ENCODE measurements around the gene SYNJ2. TPM values are rescaled to one million over a fixed set of nuclear protein-coding genes. Genes with fewer than 3 reads are reported as not detected.

The SYNJ2 gene
- total and polyA plus RNA-seq, 2 experiments from 2014 or later = 2.8 to 5.6 TPM

DNA sequence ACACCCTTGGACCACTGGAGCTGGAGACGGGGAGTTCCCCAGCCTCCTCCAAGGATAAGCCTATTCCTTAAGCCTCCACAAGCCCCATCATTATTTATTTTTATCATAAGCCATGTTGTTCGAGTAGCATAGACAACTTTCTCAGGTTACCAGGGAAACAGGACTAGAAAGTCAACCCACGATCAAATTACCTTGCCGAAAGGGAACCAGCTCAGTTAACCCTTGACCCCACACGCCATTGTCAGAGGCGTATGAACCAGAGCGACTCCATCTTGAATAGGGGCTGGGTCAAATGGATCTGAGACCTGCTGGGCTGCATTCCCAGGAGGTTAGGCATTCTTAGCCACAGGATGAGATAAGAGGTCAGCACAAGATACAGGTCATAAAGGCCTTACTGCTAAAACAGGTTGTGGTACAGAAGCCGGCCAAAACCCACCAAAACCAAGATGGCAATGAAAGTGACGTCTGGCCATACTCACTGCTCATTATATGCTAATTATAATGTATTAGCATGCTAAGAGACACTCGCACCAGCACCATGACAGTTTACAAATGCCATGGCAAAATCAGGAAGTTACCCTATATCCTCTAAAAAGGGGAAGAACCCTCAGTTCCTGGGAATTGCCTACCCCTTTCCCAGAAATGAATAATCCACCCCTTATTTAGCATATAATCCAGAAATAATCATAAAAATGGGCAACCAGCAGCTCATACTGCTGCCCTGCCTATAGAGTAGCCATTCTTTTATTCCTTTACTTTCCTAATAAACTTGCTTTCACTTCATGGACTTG lies 22.4 kb downstream of the SYNJ2 start:
- no peak overlapping the region for H3K27ac Mint-ChIP-seq
- H4K20me1 ChIP-seq (replicated peaks; ENCODE audit: insufficient read depth) = no peaks in the 10 kb centered on the region

More for the DNA sequence above, 22.4 kb downstream of the SYNJ2 start:
- no peak overlapping the region for H3K4me2 ChIP-seq
- DNase-seq (ENCODE audit: low spot score) = no peak
- Mint-ChIP-seq H3K4me1 (peaks cover 38% of the 10 kb centered on the region), H3K36me3 (ENCODE audit: low read depth) (peaks cover 14% of the 10 kb centered on the region), H3K27me3 (ENCODE audit: insufficient read depth, low read depth, poor library complexity) (peaks cover 16% of the 10 kb centered on the region), H3K9me3 (no peaks in the 10 kb centered on the region), H3K4me3 (no peak overlapping the region)
- H3F3A ChIP-seq (replicated peaks; ENCODE audit: low read depth) = no peaks in the 10 kb centered on the region
- H3K4me3 ChIP-seq = no peak overlapping the region
- no peak for ATAC-seq
- H3K36me3 ChIP-seq (ENCODE audit: insufficient read depth) = no peaks in the 10 kb centered on the region
- H3K27me3 ChIP-seq (ENCODE audit: insufficient read depth) = no peaks in the 10 kb centered on the region
- no peaks in the 10 kb centered on the region for H3K9me2 ChIP-seq (ENCODE audit: insufficient read depth)
- H2AFZ ChIP-seq = no peak overlapping the region
- H3K4me1 ChIP-seq (ENCODE audit: insufficient read depth) = peaks cover 6% of the 10 kb centered on the region; the same call in 1 of the 2 replicates
- TF ChIP-seq, protein P1, sequence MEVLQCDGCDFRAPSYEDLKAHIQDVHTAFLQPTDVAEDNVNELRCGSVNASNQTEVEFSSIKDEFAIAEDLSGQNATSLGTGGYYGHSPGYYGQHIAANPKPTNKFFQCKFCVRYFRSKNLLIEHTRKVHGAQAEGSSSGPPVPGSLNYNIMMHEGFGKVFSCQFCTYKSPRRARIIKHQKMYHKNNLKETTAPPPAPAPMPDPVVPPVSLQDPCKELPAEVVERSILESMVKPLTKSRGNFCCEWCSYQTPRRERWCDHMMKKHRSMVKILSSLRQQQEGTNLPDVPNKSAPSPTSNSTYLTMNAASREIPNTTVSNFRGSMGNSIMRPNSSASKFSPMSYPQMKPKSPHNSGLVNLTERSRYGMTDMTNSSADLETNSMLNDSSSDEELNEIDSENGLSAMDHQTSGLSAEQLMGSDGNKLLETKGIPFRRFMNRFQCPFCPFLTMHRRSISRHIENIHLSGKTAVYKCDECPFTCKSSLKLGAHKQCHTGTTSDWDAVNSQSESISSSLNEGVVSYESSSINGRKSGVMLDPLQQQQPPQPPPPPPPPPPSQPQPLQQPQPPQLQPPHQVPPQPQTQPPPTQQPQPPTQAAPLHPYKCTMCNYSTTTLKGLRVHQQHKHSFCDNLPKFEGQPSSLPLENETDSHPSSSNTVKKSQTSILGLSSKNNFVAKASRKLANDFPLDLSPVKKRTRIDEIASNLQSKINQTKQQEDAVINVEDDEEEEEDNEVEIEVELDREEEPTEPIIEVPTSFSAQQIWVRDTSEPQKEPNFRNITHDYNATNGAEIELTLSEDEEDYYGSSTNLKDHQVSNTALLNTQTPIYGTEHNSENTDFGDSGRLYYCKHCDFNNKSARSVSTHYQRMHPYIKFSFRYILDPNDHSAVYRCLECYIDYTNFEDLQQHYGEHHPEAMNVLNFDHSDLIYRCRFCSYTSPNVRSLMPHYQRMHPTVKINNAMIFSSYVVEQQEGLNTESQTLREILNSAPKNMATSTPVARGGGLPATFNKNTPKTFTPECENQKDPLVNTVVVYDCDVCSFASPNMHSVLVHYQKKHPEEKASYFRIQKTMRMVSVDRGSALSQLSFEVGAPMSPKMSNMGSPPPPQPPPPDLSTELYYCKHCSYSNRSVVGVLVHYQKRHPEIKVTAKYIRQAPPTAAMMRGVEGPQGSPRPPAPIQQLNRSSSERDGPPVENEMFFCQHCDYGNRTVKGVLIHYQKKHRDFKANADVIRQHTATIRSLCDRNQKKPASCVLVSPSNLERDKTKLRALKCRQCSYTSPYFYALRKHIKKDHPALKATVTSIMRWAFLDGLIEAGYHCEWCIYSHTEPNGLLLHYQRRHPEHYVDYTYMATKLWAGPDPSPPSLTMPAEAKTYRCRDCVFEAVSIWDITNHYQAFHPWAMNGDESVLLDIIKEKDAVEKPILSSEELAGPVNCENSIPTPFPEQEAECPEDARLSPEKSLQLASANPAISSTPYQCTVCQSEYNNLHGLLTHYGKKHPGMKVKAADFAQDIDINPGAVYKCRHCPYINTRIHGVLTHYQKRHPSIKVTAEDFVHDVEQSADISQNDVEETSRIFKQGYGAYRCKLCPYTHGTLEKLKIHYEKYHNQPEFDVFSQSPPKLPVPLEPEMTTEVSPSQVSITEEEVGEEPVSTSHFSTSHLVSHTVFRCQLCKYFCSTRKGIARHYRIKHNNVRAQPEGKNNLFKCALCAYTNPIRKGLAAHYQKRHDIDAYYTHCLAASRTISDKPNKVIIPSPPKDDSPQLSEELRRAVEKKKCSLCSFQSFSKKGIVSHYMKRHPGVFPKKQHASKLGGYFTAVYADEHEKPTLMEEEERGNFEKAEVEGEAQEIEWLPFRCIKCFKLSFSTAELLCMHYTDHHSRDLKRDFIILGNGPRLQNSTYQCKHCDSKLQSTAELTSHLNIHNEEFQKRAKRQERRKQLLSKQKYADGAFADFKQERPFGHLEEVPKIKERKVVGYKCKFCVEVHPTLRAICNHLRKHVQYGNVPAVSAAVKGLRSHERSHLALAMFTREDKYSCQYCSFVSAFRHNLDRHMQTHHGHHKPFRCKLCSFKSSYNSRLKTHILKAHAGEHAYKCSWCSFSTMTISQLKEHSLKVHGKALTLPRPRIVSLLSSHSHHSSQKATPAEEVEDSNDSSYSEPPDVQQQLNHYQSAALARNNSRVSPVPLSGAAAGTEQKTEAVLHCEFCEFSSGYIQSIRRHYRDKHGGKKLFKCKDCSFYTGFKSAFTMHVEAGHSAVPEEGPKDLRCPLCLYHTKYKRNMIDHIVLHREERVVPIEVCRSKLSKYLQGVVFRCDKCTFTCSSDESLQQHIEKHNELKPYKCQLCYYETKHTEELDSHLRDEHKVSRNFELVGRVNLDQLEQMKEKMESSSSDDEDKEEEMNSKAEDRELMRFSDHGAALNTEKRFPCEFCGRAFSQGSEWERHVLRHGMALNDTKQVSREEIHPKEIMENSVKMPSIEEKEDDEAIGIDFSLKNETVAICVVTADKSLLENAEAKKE (CRISPR knock-in tag; IDR thresholded peaks at IDR 0.05) = no peak
- TF ChIP-seq EZH2phosphoT487 (IDR thresholded peaks at IDR 0.05; ENCODE audit: unreplicated experiment) (no peak), ZNF331 (CRISPR knock-in tag; IDR thresholded peaks at IDR 0.05; ENCODE audit: low read depth) (0 out of 2 replicates have a peak, but pooled peaks have one; percentile 26), CREB1 (CRISPR knock-in tag; IDR thresholded peaks at IDR 0.05; ENCODE audit: low read depth) (no peak), ZNF114 (CRISPR knock-in tag; IDR thresholded peaks at IDR 0.05) (no peak)
- H3K79me2 ChIP-seq (replicated peaks; ENCODE audit: insufficient read depth) = no peaks in the 10 kb centered on the region; the same call in 1 of the 2 replicates
- no peak overlapping the region for H3K27ac ChIP-seq (ENCODE audit: low read depth)

Measured in GM23338 (cell line).